Fibroblast of lung (primary cell): ENCODE results near the gene PROSER1. TPM values are rescaled to one million over a fixed set of nuclear protein-coding genes. Genes with fewer than 3 reads are reported as not detected.

Source experiments
- DNase-seq, 2 donors: peaks; one replicate each; pipeline versions ENCODE4 v3.0.0 to v3.0.0-alpha.2; 2010; ENCODE audit warnings: low read depth in 2 of 2
- H2AFZ ChIP-seq: 2 replicates; pipeline ENCODE4 v1.5.1; 2012; ENCODE audit warnings: low read length, control low read depth, inconsistent platforms
- H3K27ac ChIP-seq: 2 replicates; pipeline ENCODE4 v1.5.1; 2011; ENCODE audit warnings: low read length, control low read depth; ENCODE audit not compliant: insufficient read depth
- H3K27me3 ChIP-seq: 2 replicates; pipeline ENCODE4 v1.5.1; 2011; ENCODE audit warnings: mild to moderate bottlenecking, low read length; ENCODE audit not compliant: control insufficient read depth, insufficient read depth
- H3K36me3 ChIP-seq: 2 replicates; pipeline ENCODE4 v1.5.1; 2011; ENCODE audit warnings: low read length; ENCODE audit not compliant: control insufficient read depth, insufficient read depth
- H3K4me1 ChIP-seq: 2 replicates; pipeline ENCODE4 v1.5.1; 2011; ENCODE audit warnings: low read length; ENCODE audit not compliant: control insufficient read depth, insufficient read depth; ENCODE audit errors: extremely low read depth
- H3K4me2 ChIP-seq: 2 replicates; pipeline ENCODE4 v1.5.1; 2011; ENCODE audit warnings: low read length, control low read depth; ENCODE audit not compliant: insufficient read depth; ENCODE audit errors: extremely low read depth
- H3K4me3 ChIP-seq, 4 experiments: fragments of 200-600 bp in 1 of 4; sonication (generic) in 1 of 4; replicated peaks in 1 of 4; 2 replicates each; pipeline ENCODE4 v1.5.1; 2011 to 2016; ENCODE audit warnings: low read length in 4 of 4, low read depth in 3 of 4, mild to moderate bottlenecking in 3 of 4, control low read depth in 2 of 4, inconsistent platforms in 1 of 4, mixed read lengths in 1 of 4; ENCODE audit not compliant: insufficient read depth in 1 of 4; ENCODE audit errors: control extremely low read depth in 1 of 4
- H3K79me2 ChIP-seq: 2 replicates; pipeline ENCODE4 v1.5.1; 2012; ENCODE audit warnings: mild to moderate bottlenecking, low read length, inconsistent platforms; ENCODE audit not compliant: control insufficient read depth, insufficient read depth
- H3K9ac ChIP-seq: 2 replicates; pipeline ENCODE4 v1.5.1; 2011; ENCODE audit warnings: mild to moderate bottlenecking, low read length, control low read depth; ENCODE audit not compliant: insufficient read depth
- H3K9me3 ChIP-seq: 2 replicates; pipeline ENCODE4 v1.5.1; 2012; ENCODE audit warnings: low read depth, low read length; ENCODE audit not compliant: control insufficient read depth, insufficient read depth
- H4K20me1 ChIP-seq: 2 replicates; pipeline ENCODE4 v1.5.1; 2011; ENCODE audit warnings: low read length; ENCODE audit not compliant: control insufficient read depth, insufficient read depth; ENCODE audit errors: extremely low read depth
- EZH2 ChIP-seq: IDR thresholded peaks from 2 replicates; pipeline ENCODE4 v1.5.1; 2012; ENCODE audit warnings: low read length, control low read depth, mild to moderate bottlenecking; ENCODE audit errors: missing control alignments
- polyA plus RNA-seq, 2 donors: library from polyadenylated mRNA; depleted of rRNA in 1 of 2; stranded (reverse) in 1 of 2; unstranded in 1 of 2; fragments of >200 nt; gene quantifications; 2 replicates each; pipeline ENCODE4 v1.2.1, GENCODE V29; 2011 to 2012; ENCODE audit warnings: missing spikeins in 1 of 2
- total RNA-seq: library from RNA; depleted of rRNA; stranded (reverse); fragments of >200 nt; gene quantifications from 2 replicates; pipeline ENCODE4 v1.2.1, GENCODE V29; 2014
- TF ChIP-seq, protein P1 (sequence below), 2 donors: IDR thresholded peaks in 1 of 2; conservative IDR thresholded peaks in 1 of 2; 1 replicate in 1 of 2; 2 replicates in 1 of 2; pipeline ENCODE4 v1.5.1; 2011 to 2012; ENCODE audit warnings: low read length in 2 of 2, control low read depth in 1 of 2, inconsistent platforms in 1 of 2, low read depth in 1 of 2, mild to moderate bottlenecking in 1 of 2

PROSER1 gene
- total and polyA plus RNA-seq, 2 donors (not counting 1 experiment from before 2014, with no cell fraction given), result 9.5 to 13.9 TPM

DNA sequence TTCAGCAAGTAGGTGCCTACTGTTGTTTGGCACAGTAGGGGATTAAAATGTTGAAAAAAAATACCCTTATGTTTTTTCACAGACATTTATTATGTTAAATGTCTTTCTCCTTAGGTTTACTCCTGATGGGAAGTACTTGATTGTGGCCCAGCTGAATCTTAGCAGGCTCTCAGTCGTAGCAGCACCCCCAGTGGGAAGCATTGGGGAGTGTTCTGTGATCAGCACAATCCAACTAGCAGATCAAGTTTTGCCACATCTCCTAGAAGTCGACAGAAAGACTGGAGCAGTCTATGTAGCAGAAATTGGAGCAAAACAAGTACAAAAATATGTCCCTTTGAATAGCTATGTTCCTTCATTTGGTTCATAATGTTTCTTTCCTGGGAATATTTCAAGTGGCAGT lies 9.7 kb upstream of the PROSER1 start:
- H3K9ac ChIP-seq, result no peak overlapping the region
- H3K27ac ChIP-seq, result no peak overlapping the region
- no peaks in the 10 kb centered on the region for H4K20me1 ChIP-seq
- no peaks in the 10 kb centered on the region for H3K9me3 ChIP-seq
- no peaks in the 10 kb centered on the region for H3K79me2 ChIP-seq
- no peaks in the 10 kb centered on the region for H3K36me3 ChIP-seq
- H3K27me3 ChIP-seq, result no peaks in the 10 kb centered on the region
- H3K4me2 ChIP-seq, result no peak overlapping the region
- no peak for TF ChIP-seq EZH2
- TF ChIP-seq, protein P1, sequence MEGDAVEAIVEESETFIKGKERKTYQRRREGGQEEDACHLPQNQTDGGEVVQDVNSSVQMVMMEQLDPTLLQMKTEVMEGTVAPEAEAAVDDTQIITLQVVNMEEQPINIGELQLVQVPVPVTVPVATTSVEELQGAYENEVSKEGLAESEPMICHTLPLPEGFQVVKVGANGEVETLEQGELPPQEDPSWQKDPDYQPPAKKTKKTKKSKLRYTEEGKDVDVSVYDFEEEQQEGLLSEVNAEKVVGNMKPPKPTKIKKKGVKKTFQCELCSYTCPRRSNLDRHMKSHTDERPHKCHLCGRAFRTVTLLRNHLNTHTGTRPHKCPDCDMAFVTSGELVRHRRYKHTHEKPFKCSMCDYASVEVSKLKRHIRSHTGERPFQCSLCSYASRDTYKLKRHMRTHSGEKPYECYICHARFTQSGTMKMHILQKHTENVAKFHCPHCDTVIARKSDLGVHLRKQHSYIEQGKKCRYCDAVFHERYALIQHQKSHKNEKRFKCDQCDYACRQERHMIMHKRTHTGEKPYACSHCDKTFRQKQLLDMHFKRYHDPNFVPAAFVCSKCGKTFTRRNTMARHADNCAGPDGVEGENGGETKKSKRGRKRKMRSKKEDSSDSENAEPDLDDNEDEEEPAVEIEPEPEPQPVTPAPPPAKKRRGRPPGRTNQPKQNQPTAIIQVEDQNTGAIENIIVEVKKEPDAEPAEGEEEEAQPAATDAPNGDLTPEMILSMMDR (conservative IDR thresholded peaks at IDR 0.05 in 1 of 2, IDR thresholded peaks at IDR 0.05 in 1 of 2; ENCODE audit: low read depth in 1 of 2, low read length in 2 of 2), result peak in 1 of 2 donors; percentile 9
- H2AFZ ChIP-seq, result no peak overlapping the region
- H3K4me3 ChIP-seq, result no peak overlapping the region
- no peak for DNase-seq
- H3K4me1 ChIP-seq, result no peaks in the 10 kb centered on the region

- no peak overlapping the region for H3K9ac ChIP-seq
- H3K36me3 ChIP-seq, result no peaks in the 10 kb centered on the region
- no peaks in the 10 kb centered on the region for H3K79me2 ChIP-seq
- no peaks in the 10 kb centered on the region for H3K4me1 ChIP-seq
- H3K4me2 ChIP-seq, result no peak overlapping the region
- no peaks in the 10 kb centered on the region for H3K9me3 ChIP-seq
- TF ChIP-seq, protein P1 (conservative IDR thresholded peaks at IDR 0.05 in 1 of 2, IDR thresholded peaks at IDR 0.05 in 1 of 2; ENCODE audit: low read depth in 1 of 2, low read length in 2 of 2), result no peak
- TF ChIP-seq EZH2, result no peak
- H3K27me3 ChIP-seq, result no peaks in the 10 kb centered on the region
- no peak for DNase-seq
- H3K27ac ChIP-seq, result no peak overlapping the region
- H2AFZ ChIP-seq, result no peak overlapping the region
- no peak overlapping the region for H3K4me3 ChIP-seq
- H4K20me1 ChIP-seq, result no peaks in the 10 kb centered on the region
Measured at GRCh38 chr13:39044536-39044935, 6.6 kb upstream of the PROSER1 start.

- H3K79me2 ChIP-seq, result peaks cover 29% of the 10 kb centered on the region
- H4K20me1 ChIP-seq, result no peaks in the 10 kb centered on the region
- H3K27ac ChIP-seq, result no peak overlapping the region
- no peaks in the 10 kb centered on the region for H3K9me3 ChIP-seq
- H3K4me3 ChIP-seq, result peak overlapping the region in 1 of 4 experiments; percentile 23
- H2AFZ ChIP-seq, result no peak overlapping the region
- no peaks in the 10 kb centered on the region for H3K36me3 ChIP-seq
- no peak for TF ChIP-seq EZH2
- TF ChIP-seq, protein P1 (conservative IDR thresholded peaks at IDR 0.05 in 1 of 2, IDR thresholded peaks at IDR 0.05 in 1 of 2; ENCODE audit: low read depth in 1 of 2, low read length in 2 of 2), result no peak
- no peaks in the 10 kb centered on the region for H3K4me1 ChIP-seq
- DNase-seq, result peak in 1 of 2 donors; percentile 6
- no peak overlapping the region for H3K9ac ChIP-seq
- H3K27me3 ChIP-seq, result no peaks in the 10 kb centered on the region
- no peak overlapping the region for H3K4me2 ChIP-seq
Measured at GRCh38 chr13:39040206-39040605, 2.3 kb upstream of the PROSER1 start.
